GM19238 (cell line): ENCODE data around the gene CCDC136.

ENCODE experiments used
- DNase-seq: peaks from one replicate; pipeline ENCODE4 v3.0.0; 2011; ENCODE audit warnings: low spot score; ENCODE audit not compliant: insufficient read length

The CCDC136 gene

DNA sequence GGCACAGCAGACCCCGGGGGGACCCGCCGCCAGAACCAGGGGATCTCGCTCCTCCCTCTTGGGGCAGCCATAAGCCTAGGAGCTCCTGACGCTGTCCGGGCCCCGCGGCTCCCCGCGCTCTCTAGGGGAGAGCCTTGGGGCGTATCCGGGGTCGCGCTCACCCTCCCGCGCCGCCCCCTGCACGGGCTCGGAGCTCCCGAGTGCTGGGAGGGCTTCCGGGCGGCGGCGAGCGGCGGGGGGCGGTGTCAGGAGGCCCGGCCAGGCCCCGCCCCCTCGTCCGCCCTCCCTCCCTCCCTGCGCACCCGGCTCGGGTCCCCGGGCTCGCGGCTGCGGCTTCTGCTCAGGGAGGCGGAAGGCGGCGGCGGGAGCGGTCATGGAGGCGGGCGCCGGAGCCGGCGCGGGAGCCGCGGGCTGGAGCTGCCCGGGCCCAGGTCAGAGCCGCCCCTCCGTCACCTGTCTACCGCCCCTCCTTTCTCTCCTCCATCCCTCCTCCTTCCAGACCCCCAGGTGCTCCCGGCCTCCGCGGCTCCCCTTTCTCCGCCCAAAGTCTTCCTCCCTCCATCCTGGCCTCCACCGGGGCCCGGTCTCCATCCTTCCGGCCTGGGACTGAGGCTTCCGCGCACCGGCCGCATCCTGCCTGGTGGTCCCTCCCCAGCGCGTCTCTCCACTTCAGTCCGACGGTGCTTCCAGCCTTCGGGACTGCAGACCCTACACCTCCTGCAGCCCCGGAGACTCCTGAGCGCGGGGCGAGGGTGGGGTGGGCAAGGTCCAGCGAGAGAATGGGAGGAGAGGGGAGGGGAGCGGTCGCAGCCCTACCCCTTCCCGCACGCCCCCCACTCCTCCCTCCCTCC is at the start of gene CCDC136:
Gene CCDC136 (plus strand): TSS at position 848 of the 851 bp plus-strand sequence. CDS start 444 bp downstream, outside the sequence.
- DNase-seq, result peak; percentile 85

DNA sequence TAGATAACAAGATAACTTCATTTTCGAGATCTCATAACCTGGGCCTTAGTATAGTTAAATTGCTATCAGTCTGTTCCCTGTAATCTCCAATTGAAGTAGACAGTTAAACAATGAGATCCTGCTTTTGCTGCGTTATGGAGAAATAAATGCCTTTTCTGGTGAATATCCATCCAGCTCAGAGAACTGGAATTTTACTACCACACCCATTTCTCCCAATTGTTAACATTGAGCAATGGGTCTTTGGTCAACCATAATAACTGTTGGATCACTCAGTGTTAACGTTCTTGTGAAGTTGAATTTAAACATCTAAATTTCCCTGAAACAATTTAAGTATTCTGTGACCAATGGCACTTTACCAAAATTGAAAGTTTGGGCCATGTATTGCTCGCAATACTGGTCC is 49.6 kb upstream of the CCDC136 start:
- no peak for DNase-seq

DNA sequence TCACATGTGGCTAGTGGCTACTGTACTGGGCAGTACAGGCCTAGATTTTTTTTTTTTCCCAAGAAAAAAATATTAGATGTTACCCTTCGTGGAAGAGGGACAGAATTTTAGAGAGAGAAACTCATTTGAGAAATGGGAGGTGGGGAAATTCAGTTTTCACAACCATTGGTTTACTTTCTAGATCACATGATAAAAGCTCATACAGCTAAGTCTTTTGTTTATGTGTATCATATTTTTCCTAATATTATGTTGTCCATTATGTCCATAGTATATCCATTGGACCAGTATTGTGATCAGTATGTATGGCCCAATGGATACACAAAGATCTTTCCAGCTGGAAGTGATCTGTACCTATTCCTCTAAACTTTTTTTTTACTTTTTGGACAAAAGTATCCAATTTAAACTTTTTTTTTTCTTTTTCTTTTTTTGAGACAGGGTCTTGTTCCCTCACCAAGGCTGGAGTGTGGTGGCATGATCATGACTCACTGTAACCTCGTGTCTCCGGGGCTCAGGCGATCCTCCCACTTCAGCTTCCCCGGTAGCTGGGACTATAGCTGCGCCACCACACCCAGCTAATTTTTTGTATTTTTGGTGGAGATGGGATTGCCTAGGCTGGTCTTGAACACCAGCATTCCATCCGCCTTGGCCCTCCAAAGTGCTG is 48.5 kb upstream of the CCDC136 start:
- no peak for DNase-seq

DNA sequence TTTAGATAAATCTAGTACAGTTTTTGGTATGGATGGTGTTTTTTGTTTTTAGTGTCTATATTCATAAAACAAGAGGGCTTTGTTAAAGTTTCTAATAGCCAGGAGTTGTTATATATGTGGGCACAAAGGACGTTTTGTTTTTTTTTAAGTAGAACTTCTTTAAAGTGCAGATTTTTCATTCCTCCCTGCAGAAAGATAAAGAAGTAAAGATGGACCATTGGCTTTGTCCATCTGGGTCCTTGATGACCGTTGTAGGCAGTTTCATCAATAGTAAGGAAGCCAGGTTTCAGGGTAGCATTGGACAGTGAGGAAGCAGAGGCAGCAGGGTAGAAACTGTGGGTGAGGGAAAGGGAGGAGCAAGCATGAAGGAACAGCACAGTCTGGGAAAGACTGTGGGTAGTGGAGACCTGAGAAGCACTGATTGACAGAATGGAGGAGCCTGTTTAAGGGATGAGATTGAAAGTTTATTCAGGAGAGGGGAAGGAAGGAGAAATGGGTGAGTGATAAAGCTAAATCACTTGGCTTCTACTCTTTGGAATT is 47.3 kb upstream of the CCDC136 start:
- no peak for DNase-seq

DNA sequence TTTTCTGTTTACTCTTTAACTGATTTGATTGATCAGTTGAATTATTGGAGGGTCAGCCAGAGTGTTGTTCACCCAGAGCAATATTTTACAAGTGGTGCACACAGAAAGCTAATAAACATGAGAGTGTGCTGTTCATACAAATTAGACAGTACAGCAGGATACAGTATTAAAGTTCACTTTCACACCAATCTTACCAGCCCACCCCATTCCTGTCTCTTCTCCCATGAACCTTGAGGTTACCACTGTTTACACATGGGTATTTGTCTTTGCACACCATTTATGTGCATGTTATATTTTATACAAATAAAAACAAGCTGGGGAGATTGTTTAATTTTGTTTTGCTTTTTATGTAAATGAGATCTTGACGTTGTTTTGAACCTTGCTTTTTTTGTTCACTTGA is 46.1 kb upstream of the CCDC136 start:
- DNase-seq, result no peak

DNA sequence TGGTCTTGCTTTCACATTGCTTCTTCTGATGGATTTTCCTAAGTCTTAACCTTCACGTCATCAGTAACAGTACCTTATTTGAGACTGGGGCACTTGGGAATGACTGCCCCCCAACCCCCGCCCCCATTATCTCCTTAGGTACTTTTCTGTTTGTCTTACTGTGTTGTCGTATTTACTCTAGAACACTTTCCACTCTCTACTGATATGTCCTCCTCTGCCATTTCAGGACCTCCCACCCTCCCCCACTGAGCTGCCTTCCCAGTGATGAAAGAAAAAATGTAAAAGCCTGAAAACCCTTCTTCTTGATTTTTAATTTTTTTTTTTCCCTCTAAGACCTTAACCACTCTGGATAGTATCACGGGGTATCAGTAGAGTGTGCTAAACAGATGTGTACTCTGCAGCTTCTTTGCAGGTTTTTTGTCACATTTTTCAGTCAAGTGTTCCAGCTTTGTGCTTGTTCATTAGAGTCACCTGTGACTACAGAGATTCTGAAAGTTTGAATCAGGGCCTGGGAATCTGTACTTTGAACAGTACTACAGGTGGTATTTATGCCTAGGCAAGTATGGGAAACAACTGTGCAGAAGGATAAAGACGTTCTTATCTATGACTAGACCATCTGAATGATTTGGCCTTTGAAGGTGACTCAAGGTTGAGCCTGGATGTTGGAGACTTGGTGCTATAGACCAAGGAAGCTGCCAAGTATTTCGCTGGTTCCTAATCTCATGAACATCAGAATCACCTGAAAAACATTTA is 44.3 kb upstream of the CCDC136 start:
- DNase-seq, result no peak

DNA sequence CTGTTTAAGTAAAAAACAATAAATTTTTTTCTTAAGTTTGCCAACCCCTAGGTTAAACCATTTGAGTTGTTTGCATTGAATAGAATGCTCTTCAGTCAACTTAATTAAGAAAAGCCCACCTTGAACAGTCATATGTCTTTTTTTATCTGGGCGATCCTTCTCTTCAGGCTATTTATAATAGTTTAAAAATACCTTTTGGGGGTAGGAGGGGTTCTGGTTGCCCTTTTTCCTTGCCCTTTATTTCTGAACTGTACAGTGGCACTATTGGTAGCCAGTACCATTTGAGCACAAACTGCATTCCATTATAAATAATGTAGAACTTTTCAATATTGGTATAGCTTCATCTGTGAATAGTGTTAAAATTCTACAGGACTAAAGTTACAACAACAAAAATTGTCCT is 39.5 kb upstream of the CCDC136 start:
- DNase-seq, result no peak

DNA sequence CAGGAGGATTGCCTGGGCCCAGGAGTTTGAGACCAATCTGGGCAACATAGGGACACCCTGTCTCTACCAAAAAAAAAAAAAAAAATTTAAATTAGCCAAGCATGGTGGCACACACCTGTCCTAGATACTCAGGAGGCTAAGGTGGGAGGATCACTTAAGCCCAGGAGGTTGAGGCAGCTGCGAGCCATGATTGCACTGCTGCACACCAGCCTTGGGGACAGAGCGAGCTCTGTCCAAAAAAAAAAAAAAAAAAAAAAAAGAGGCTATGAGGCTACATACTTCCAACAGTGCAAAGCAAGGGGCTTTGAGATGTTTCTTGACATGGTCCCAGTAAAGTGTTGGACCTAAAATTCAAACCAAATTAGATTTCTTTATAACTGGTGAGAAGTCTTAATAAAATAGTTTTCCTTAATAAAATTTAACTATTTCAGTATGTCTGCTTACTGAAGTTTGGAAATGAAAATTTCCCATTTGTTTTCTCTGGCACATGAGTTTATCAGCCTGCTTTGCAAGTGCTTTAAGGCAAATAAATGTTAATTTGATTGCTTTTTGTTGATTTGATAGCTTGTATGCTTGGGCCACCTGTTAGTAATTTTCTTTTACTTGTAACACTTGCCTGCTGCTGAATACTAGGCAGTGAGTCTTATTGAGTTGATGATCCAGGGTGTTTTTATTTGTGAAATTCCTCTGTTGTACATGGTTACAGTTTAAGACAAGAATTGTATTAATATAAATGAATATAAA is 36.5 kb upstream of the CCDC136 start:
- no peak for DNase-seq

DNA sequence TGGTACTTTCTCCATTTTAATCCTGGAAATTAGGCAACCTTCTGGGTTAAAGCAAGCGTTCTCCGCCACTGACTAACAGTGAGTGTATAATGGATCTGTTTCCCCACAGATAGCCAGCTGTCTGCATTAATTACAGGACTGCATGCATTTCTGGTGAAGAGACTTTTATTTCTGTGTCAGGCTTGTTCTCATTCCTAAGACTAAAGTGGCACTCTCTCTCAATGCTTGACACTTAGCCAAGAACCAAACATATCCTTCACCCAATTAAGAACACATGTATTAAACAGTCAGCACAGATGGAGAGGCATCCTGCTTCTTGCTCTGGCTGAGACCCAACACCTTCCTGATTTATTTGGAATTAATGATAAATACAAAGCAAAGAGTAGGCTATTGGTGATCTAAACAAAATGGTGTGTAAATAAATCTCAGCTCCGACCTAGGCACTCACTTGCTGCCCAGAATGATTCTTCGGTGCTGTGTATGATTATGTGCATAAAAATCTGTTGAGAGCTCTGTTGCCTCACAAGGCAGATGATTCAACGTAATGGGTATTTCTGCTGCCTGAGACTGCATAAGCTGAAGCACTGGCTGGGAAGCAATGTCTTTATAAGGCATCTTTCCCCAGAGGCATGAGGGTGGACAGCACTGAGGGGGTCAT is 35.8 kb upstream of the CCDC136 start:
- no peak for DNase-seq

DNA sequence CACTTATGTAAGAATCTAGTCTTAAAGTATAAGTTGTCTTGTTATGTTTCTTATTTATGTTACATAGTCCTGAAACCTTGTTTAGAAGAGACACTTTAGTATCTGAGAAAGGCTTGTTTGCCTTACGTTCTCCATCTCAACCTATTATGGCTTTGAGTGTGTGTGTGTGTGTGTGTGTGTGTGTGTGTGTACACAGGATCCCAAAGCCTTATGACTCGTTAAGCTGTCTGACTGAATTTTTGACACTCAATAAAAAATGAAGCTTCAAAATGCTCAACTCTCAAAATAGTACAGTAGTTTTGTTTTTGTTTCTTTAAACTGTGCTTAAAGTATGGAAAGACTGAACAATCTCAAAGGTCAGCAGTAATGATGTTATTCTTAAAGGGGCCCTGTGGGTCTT is 34.6 kb upstream of the CCDC136 start:
- no peak for DNase-seq

DNA sequence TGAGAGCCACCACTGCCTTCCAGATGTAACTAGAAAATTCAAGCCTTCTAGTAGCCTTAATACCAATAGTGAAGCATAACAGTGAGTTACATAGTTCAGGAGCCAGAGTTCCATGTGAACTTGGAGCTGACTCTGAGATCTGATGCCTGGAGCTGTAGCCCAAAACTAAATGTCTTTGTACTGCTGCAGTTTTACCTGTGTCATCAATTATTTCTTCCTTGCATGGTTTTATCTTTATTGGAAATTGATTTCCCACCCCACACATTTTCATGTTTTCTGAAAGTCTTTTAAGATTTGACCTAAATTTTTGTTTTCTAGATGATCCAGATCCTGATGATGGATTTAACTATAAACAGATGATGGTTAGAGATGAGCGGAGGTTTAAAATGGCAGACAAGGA is 33.2 kb upstream of the CCDC136 start:
- DNase-seq, result no peak

DNA sequence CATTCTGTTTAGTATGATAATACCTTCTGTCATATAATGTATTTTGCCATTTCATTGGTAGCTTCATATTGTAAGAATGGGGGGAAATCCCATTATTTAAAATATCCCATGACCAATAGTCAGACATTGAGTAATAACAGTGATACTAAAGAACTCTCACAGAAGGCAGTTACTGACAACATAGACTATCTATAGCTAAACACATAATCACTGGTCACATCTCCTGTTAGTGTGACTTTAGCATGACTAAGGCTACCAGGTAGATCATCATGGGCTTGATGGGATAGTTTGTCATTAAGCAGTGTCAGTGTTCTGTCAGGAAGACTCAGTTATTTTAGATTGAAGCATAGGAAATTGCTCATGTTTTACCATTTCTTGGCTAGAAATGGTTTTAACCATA is 32.5 kb upstream of the CCDC136 start:
- no peak for DNase-seq

DNA sequence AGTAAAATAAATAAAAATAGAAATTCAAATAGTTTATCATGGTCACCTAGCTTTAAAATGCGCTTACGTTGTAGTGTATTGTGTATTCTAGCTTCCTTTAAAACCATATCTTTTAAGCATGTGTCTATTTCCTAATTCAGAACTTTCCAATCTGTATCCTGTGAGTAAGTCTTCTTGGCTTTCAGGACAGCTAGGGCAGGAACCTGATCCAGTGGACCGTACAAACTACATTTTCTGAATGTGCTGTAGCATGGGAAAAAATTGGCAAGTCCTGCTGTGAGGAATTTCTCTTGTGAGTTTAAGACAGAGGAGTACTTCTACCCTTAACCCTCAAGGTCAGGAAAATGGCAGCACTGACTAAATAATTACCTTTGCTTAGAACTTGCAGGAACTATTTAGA is 28.2 kb upstream of the CCDC136 start:
- no peak for DNase-seq

DNA sequence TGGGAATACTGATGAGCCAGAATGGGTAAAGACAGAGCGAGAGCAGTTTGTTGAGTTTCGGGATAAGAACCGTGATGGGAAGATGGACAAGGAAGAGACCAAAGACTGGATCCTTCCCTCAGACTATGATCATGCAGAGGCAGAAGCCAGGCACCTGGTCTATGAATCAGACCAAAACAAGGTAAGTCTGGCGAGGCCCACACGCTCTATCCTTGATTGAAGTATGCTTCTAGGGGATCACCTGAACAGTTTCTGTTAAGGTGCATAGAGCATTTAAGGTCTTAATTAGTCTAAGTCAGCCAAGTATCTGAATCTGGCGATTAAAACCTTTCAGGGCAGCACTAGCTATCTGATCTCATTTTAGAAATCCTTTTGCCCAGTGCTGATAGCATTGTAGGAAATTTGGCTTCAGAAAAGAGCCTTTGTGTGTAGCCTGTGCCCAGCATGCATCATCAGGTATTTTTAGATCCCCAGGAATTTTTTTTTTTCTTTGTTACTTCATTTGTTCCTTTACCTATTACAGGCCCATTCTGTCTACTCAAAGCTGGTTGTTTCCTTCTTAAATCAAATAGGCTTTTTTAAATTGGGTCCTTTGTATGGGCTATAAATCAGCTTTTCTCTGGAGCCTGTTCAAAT is 24.2 kb upstream of the CCDC136 start:
- DNase-seq, result no peak

DNA sequence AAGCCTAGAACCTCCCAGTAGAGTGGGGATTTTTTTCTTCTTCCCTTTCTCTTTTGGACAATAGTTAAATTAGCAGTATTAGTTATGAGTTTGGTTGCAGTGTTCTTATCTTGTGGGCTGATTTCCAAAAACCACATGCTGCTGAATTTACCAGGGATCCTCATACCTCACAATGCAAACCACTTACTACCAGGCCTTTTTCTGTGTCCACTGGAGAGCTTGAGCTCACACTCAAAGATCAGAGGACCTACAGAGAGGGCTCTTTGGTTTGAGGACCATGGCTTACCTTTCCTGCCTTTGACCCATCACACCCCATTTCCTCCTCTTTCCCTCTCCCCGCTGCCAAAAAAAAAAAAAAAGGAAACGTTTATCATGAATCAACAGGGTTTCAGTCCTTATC is 21.5 kb upstream of the CCDC136 start:
- DNase-seq, result no peak

DNA sequence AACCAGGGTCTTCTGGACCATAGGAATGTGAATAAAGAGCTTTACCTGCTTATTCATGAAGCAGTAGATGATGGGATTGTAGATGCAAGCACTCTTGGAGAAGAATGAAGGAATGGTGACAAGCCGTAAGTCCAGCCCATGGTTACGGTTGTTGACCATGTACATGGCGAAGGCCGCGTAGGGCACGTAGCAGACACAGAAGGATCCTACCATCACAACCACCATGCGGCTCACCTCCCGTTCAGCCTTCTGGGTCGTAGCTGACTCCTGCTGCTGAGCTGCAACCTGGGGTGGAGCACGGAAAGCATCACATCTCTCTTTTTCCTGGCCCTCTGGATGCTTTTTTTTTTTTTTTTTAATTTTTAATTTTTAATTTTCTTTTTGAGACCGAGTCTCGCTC is 18.2 kb upstream of the CCDC136 start:
- DNase-seq, result no peak

DNA sequence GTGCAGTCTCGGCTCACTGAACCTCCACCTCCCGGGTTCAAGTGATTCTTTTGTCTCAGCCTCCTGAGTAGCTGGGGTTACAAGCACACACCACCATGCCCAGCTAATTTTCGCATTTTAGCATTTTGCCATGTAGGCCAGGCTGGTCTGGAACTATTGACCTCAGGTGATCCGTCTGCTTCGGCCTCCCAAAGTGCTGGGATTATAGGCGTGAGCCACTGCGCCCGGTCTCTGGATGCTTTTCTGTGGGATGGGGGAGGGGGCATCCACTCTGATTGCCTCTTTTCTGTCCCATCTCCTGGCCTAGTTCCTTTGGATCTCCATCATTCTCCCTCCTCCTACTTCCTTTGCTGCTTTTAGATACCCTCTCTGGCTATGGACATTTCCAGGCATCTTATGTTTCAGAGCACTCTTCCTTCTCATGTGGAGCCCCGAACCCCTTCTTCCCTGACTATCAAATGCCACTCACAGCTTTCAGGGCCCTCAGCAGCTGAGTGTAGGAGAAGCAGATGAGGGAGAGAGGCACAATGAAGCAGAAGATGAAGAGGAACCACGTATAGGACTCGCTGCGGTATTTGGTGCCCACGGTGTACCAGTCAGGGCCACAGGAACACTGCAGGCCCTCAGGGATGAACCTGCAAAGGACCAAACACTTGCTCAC is 17.6 kb upstream of the CCDC136 start:
- DNase-seq, result no peak

DNA sequence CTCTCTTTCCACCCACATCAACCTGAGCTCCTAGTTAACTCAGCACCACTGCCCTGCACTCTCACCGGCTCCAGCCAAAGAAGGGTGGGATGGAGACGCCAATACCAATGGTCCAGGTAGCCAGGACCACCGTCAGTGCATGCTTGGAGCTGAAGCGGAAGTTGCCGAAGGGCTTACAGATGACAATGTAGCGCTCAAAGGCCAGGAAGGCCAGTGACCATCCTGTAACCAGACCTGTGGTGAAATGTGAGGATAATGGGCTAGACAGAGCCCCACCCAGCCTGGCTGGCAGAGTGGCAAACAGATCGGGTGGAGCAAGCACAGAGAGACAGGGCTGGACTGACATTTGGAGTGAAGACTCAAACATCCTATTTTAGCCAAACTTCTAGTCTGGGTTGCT is 16.8 kb upstream of the CCDC136 start:
- no peak for DNase-seq

DNA sequence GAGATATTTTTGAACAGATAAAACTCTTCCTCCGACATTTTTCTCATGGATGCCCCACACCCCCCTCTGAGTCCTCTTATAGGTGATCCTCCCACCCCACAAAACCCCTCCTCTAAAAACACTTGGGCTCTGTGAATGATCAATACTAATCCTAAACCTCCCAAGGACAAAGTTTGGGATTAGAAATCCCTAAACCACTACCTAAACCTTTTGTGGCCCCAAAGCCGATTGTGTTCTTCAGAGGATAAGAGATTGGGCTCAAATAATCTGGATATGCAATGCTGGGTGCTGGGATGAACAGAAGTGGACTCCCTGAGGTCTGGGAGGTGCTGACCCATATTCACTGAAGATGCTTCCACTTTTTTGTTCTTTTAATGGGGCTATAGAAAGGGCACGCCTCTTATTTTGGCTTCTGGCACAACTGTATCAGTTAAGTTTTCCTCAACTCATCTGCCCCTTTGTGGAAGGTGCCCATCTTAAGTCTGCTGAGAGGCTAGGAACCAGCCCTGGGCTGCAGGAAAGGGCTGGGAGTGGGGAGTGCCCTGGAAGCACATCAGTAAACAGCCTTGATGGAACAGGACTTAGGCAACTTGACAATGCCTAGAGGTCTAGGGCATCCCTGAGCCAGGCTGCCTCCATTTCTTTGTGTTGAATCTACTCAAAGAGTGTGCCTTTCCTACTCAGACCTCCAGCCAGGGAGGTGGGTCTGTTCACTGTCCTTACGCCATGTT is 15.9 kb upstream of the CCDC136 start, which contains the start of gene OPN1SW:
Gene OPN1SW (minus strand): TSS at position 51 of the 731 bp plus-strand sequence. CDS start 13 bp downstream, at position 38.
- DNase-seq, result no peak
